Liver (tissue), 9 donors: Measurements from ENCODE around the gene PDIA4. TPM values are rescaled to one million over a fixed set of nuclear protein-coding genes. Genes with fewer than 3 reads are reported as not detected.
A peak's percentile ranks its signal among the peaks of the same experiment; 100 is the strongest.

ENCODE experiments used
- DNase-seq: peaks from one replicate; pipeline ENCODE4 v3.0.0-alpha.2; 2017; ENCODE audit warnings: low spot score
- H3K27ac ChIP-seq, 2 donors: one replicate each; pipeline ENCODE4 v1.7.0; 2013; ENCODE audit warnings: inconsistent platforms in 2 of 2, low read length in 2 of 2, control low read depth in 1 of 2, low read depth in 1 of 2, mild to moderate bottlenecking in 1 of 2
- H3K27me3 ChIP-seq, 4 donors: one replicate each; pipeline versions ENCODE4 v1.6.1 to v1.7.0; 2013; ENCODE audit warnings: low read length in 3 of 4, inconsistent platforms in 1 of 4, mild to moderate bottlenecking in 1 of 4, moderate library complexity in 1 of 4; ENCODE audit not compliant: control insufficient read depth in 4 of 4, insufficient read depth in 4 of 4
- H3K36me3 ChIP-seq, 4 donors: one replicate each; pipeline versions ENCODE4 v1.6.1 to v1.7.0; 2013; ENCODE audit warnings: low read length in 3 of 4, mild to moderate bottlenecking in 3 of 4, low read depth in 1 of 4, moderate library complexity in 1 of 4; ENCODE audit not compliant: control insufficient read depth in 4 of 4, insufficient read depth in 3 of 4
- H3K4me1 ChIP-seq, 4 donors: one replicate each; pipeline versions ENCODE4 v1.6.1 to v1.7.0; 2013; ENCODE audit warnings: low read length in 3 of 4, mild to moderate bottlenecking in 3 of 4, moderate library complexity in 1 of 4; ENCODE audit not compliant: control insufficient read depth in 4 of 4, insufficient read depth in 4 of 4
- H3K4me3 ChIP-seq, 3 donors: one replicate each; pipeline versions ENCODE4 v1.6.1 to v1.7.0; 2013; ENCODE audit warnings: low read length in 3 of 3, control low read depth in 1 of 3, low read depth in 1 of 3, mild to moderate bottlenecking in 1 of 3
- H3K9ac ChIP-seq, 2 donors: one replicate each; pipeline ENCODE4 v1.7.0; 2013; ENCODE audit warnings: low read length in 2 of 2, mild to moderate bottlenecking in 2 of 2, moderate library complexity in 2 of 2, control low read depth in 1 of 2, low read depth in 1 of 2
- H3K9me3 ChIP-seq, 4 donors: one replicate each; pipeline versions ENCODE4 v1.6.1 to v1.7.0; 2013; ENCODE audit warnings: low read length in 3 of 4; ENCODE audit not compliant: control insufficient read depth in 4 of 4
- EGR1 ChIP-seq, 2 donors: IDR thresholded peaks; 2 replicates each; pipeline ENCODE4 v1.6.1; 2016 to 2018; ENCODE audit warnings: antibody characterized with exemption in 2 of 2, low read depth in 2 of 2
- FOXA1 ChIP-seq: IDR thresholded peaks from 2 replicates; pipeline ENCODE4 v1.6.1; 2016; ENCODE audit warnings: antibody characterized with exemption
- FOXA2 ChIP-seq: IDR thresholded peaks from 2 replicates; pipeline ENCODE4 v1.6.1; 2016; ENCODE audit warnings: antibody characterized with exemption
- GABPA ChIP-seq, 2 donors: IDR thresholded peaks in 1 of 2; conservative IDR thresholded peaks in 1 of 2; 2 replicates each; pipeline ENCODE4 v1.6.1; 2016; ENCODE audit warnings: antibody characterized with exemption in 2 of 2, mild to moderate bottlenecking in 1 of 2, moderate library complexity in 1 of 2
- HNF4A ChIP-seq, 2 donors: conservative IDR thresholded peaks; 2 replicates each; pipeline ENCODE4 v1.6.1; 2016; ENCODE audit warnings: antibody characterized with exemption in 2 of 2, mild to moderate bottlenecking in 2 of 2
- HNF4G ChIP-seq: IDR thresholded peaks from 2 replicates; pipeline ENCODE4 v1.6.1; 2016; ENCODE audit warnings: antibody characterized with exemption
- JUND ChIP-seq, 2 donors: IDR thresholded peaks; 2 replicates each; pipeline ENCODE4 v1.6.1; 2016; ENCODE audit warnings: antibody characterized with exemption in 2 of 2
- NR2F2 ChIP-seq: IDR thresholded peaks from 2 replicates; pipeline ENCODE4 v1.6.1; 2016; ENCODE audit warnings: antibody characterized with exemption
- RAD21 ChIP-seq, 2 donors: IDR thresholded peaks; 2 replicates each; pipeline ENCODE4 v1.6.1; 2016; ENCODE audit warnings: antibody characterized with exemption in 2 of 2, mild to moderate bottlenecking in 2 of 2
- RXRA ChIP-seq, 2 donors: IDR thresholded peaks; 2 replicates each; pipeline ENCODE4 v1.6.1; 2017 to 2018; ENCODE audit warnings: antibody characterized with exemption in 2 of 2, mild to moderate bottlenecking in 1 of 2
- SP1 ChIP-seq: IDR thresholded peaks from 2 replicates; pipeline ENCODE4 v1.6.1; 2018; ENCODE audit warnings: antibody characterized with exemption, mild to moderate bottlenecking
- TAF1 ChIP-seq: conservative IDR thresholded peaks from 2 replicates; pipeline ENCODE4 v1.6.1; 2016; ENCODE audit warnings: antibody characterized with exemption, mild to moderate bottlenecking
- YY1 ChIP-seq: IDR thresholded peaks from 2 replicates; pipeline ENCODE4 v1.6.1; 2016; ENCODE audit warnings: antibody characterized with exemption, mild to moderate bottlenecking
- WGBS: extraction: QIAGEN DNeasy Blood & Tissue Kit; methylation state at CpG from one replicate; pipeline ENCODE4 v1.1.7; 2013; 5-methylcytosine and 5-hydroxymethylcytosine counted together
- polyA plus RNA-seq, 2 donors: library from polyadenylated mRNA; stranded (reverse) in 1 of 2; unstranded in 1 of 2; fragments of 200-250 nt in 1 of 2; fragments of >200 nt in 1 of 2; fragmentation: Nextera tagmentation in 1 of 2; extraction: Ambion mirVana in 1 of 2; gene quantifications; one replicate each; pipeline versions ENCODE4 v1.2.1 to v1.2.3, GENCODE V29; 2013 to 2015
- total RNA-seq, 2 donors: library from RNA; depleted of rRNA; stranded (reverse); fragments of >200 nt; gene quantifications; one replicate each; pipeline ENCODE4 v1.2.3, GENCODE V29; 2014
- TF ChIP-seq, protein P1 (sequence below): IDR thresholded peaks from 2 replicates; pipeline ENCODE4 v1.6.1; 2016; ENCODE audit warnings: antibody characterized with exemption
- TF ChIP-seq, protein P2 (sequence below): fragments of 150-350 bp; IDR thresholded peaks from 2 replicates; pipeline ENCODE4 v1.5.1; 2017; ENCODE audit warnings: improper control_type of control experiment, low read depth, low read length; ENCODE audit not compliant: missing input control
- TF ChIP-seq, protein P3 (sequence below): IDR thresholded peaks from 2 replicates; pipeline ENCODE4 v1.6.1; 2016; ENCODE audit warnings: antibody characterized with exemption, mild to moderate bottlenecking
- TF ChIP-seq, protein P4 (sequence below): IDR thresholded peaks from 2 replicates; pipeline ENCODE4 v1.6.1; 2016; ENCODE audit warnings: antibody characterized with exemption
- TF ChIP-seq, protein P5 (sequence below): IDR thresholded peaks from 2 replicates; pipeline ENCODE4 v1.6.1; 2016; ENCODE audit warnings: antibody characterized with exemption
- donor health status: healthy.
- donor health status: healthy.
- donor health status: healthy.
- donor health status: healthy.
- donor health status: healthy.

PDIA4 gene
- total and polyA plus RNA-seq, 4 donors: 133 to 502 (median 233) TPM

DNA sequence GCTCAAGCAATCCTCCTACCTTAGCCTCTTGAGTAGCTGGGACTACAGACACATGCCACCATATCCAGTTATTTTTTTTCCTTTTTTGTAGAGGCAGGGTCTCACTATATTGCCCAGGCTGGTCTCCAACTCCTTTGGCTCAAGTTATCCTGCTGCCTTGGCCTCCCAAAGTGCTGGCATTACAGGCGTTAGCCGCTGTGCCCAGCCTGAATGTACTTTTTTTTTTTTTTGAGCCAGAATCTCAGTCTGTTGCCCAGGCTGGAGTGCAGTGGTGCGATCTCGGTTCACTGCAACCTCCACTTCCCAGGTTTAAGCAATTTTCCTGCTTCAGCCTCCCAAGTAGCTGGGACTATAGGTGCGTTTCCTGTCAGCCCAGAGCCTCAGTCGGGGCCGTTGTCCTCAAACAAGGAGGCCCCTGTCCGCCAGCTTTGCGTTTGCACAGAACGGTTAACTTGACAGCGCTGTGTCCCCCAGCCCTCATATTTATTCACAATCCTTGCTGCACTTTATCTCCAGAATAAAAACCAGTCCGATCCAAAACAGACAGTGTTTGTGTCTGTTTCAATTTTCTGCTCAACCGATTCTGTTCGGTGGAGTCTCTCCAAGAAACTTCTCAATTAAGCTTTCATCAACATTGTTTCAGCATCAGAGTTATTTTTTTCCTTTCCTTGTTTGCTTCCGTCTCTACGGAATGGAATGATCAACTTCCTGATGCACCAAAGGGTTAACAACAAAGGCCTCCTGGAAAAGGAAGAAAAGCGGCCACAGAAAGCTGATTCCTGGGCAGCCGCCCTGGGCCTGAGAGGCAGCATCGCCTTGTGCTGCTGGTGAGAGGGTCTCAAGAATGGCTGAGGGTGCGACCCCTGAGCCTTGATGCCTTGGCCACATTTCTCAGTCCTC lies 64.5 kb downstream of the PDIA4 start:
- peaks cover 0 to 20% (median 10%) of the 10 kb centered on the region in 4 donors for H3K4me1 ChIP-seq
- no peak for DNase-seq
- 35% methylated on average over 20 of the region's 20 CpGs for WGBS
- H3K9me3 ChIP-seq: no peaks in the 10 kb centered on the region
- peak overlapping the region; percentile 63 to 89 for H3K9ac ChIP-seq
- H3K27me3 ChIP-seq: no peaks in the 10 kb centered on the region
- peak overlapping the region in 2 of 3 donors; percentile 15 to 89 for H3K4me3 ChIP-seq
- TF ChIP-seq GABPA (IDR thresholded peaks at IDR 0.05 in 1 of 2, conservative IDR thresholded peaks at IDR 0.05 in 1 of 2) (no peak), TAF1 (no peak), FOXA2 (no peak), YY1 (no peak), HNF4G (no peak), NR2F2 (no peak), SP1 (no peak)
- TF ChIP-seq, protein P1, sequence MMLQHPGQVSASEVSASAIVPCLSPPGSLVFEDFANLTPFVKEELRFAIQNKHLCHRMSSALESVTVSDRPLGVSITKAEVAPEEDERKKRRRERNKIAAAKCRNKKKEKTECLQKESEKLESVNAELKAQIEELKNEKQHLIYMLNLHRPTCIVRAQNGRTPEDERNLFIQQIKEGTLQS: no peak
- H3K27ac ChIP-seq: peak overlapping the region; percentile 70 to 79
- H3K36me3 ChIP-seq: no peaks in the 10 kb centered on the region

DNA sequence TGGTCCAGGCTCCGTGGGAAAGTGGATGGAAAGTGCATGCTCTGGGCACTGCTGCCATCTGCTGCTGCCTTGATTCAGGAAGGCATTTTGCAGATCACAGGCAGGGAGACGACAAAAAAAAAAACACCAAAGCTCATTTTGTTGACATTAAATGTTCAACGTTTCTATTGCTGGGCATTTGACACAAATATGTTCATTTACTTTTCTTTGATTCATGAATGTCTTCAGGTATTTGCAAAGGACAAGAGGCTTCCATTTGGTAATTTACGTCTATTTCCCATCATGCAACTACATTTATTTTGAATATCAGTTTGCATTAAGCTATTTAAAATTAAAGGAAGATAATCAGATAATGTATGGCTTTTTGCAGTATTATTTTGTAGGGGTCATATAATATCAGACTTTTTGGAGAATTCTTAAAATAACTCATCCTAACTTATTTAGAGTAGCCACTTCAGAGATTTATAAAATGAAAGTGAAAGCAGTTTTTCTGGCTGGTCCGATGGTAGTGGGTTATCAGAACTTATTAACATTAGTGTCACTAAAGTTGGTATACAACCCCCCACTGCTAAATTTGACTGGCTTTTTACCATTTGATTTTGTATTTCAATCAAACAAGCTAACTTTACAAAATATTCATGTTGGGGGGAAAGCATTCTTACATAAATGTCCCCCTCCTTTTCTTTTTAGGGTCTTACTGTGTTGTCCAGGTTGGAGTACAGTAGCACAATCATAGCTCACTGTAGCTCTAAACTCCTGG lies 65.3 kb downstream of the PDIA4 start:
- WGBS: under 1% methylated on average over 5 of the region's 5 CpGs
- TF ChIP-seq JUND (IDR thresholded peaks at IDR 0.05) (no peak), SP1 (no peak), HNF4A (conservative IDR thresholded peaks at IDR 0.05) (no peak), EGR1 (IDR thresholded peaks at IDR 0.05; ENCODE audit: low read depth in 2 of 2) (no peak), GABPA (IDR thresholded peaks at IDR 0.05 in 1 of 2, conservative IDR thresholded peaks at IDR 0.05 in 1 of 2) (no peak), FOXA1 (no peak), RAD21 (IDR thresholded peaks at IDR 0.05) (peak; percentile 95 to 99), HNF4G (no peak), YY1 (peak; percentile 66), NR2F2 (no peak), FOXA2 (no peak), RXRA (IDR thresholded peaks at IDR 0.05) (no peak), TAF1 (no peak)
- TF ChIP-seq, protein P2, sequence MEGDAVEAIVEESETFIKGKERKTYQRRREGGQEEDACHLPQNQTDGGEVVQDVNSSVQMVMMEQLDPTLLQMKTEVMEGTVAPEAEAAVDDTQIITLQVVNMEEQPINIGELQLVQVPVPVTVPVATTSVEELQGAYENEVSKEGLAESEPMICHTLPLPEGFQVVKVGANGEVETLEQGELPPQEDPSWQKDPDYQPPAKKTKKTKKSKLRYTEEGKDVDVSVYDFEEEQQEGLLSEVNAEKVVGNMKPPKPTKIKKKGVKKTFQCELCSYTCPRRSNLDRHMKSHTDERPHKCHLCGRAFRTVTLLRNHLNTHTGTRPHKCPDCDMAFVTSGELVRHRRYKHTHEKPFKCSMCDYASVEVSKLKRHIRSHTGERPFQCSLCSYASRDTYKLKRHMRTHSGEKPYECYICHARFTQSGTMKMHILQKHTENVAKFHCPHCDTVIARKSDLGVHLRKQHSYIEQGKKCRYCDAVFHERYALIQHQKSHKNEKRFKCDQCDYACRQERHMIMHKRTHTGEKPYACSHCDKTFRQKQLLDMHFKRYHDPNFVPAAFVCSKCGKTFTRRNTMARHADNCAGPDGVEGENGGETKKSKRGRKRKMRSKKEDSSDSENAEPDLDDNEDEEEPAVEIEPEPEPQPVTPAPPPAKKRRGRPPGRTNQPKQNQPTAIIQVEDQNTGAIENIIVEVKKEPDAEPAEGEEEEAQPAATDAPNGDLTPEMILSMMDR: peak; percentile 68
- TF ChIP-seq, protein P3, sequence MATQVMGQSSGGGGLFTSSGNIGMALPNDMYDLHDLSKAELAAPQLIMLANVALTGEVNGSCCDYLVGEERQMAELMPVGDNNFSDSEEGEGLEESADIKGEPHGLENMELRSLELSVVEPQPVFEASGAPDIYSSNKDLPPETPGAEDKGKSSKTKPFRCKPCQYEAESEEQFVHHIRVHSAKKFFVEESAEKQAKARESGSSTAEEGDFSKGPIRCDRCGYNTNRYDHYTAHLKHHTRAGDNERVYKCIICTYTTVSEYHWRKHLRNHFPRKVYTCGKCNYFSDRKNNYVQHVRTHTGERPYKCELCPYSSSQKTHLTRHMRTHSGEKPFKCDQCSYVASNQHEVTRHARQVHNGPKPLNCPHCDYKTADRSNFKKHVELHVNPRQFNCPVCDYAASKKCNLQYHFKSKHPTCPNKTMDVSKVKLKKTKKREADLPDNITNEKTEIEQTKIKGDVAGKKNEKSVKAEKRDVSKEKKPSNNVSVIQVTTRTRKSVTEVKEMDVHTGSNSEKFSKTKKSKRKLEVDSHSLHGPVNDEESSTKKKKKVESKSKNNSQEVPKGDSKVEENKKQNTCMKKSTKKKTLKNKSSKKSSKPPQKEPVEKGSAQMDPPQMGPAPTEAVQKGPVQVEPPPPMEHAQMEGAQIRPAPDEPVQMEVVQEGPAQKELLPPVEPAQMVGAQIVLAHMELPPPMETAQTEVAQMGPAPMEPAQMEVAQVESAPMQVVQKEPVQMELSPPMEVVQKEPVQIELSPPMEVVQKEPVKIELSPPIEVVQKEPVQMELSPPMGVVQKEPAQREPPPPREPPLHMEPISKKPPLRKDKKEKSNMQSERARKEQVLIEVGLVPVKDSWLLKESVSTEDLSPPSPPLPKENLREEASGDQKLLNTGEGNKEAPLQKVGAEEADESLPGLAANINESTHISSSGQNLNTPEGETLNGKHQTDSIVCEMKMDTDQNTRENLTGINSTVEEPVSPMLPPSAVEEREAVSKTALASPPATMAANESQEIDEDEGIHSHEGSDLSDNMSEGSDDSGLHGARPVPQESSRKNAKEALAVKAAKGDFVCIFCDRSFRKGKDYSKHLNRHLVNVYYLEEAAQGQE: no peak
- TF ChIP-seq, protein P1: peak; percentile 95
- TF ChIP-seq, protein P4, sequence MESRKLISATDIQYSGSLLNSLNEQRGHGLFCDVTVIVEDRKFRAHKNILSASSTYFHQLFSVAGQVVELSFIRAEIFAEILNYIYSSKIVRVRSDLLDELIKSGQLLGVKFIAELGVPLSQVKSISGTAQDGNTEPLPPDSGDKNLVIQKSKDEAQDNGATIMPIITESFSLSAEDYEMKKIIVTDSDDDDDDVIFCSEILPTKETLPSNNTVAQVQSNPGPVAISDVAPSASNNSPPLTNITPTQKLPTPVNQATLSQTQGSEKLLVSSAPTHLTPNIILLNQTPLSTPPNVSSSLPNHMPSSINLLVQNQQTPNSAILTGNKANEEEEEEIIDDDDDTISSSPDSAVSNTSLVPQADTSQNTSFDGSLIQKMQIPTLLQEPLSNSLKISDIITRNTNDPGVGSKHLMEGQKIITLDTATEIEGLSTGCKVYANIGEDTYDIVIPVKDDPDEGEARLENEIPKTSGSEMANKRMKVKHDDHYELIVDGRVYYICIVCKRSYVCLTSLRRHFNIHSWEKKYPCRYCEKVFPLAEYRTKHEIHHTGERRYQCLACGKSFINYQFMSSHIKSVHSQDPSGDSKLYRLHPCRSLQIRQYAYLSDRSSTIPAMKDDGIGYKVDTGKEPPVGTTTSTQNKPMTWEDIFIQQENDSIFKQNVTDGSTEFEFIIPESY: peak; percentile 53
- TF ChIP-seq, protein P5, sequence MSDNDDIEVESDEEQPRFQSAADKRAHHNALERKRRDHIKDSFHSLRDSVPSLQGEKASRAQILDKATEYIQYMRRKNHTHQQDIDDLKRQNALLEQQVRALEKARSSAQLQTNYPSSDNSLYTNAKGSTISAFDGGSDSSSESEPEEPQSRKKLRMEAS: peak; percentile 9
- no peaks in the 10 kb centered on the region for H3K9me3 ChIP-seq
- peak overlapping the region; percentile 89 to 91 for H3K9ac ChIP-seq
- peaks cover 0 to 20% (median 10%) of the 10 kb centered on the region in 4 donors for H3K4me1 ChIP-seq
- DNase-seq: peak; percentile 53
- peak overlapping the region; percentile 69 to 89 (median 78) for H3K4me3 ChIP-seq
- no peaks in the 10 kb centered on the region for H3K36me3 ChIP-seq
- no peaks in the 10 kb centered on the region for H3K27me3 ChIP-seq
- peak overlapping the region; percentile 70 to 79 for H3K27ac ChIP-seq
